NCI-H524 (cell line): Measurements from ENCODE around the gene TFAP2E.

Experiments used
- DNase-seq, 2 experiments: peaks; one replicate each; lab custom pipeline; 2025; lab: John Stamatoyannopoulos, UW

TFAP2E gene

DNA sequence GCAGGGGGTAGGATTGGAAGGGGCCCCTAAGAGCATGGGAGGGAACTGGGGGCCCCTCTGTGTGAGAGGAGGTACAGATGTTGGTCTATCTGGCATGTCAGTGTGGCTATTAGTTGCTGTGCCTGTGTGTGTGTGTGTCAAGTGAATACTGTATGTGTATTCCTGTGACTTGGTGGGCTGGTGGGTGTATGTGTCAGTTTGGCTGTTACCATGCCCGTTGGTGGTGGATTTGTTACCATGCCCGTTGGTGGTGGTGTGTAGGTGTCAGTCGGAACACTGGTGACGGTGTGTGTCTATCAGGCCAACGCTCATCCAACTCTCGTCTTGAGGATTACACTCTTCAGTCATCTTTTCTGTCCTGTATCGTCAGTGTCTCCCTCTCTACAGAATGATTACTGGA lies 22.6 kb downstream of the TFAP2E start:
- no peak for DNase-seq

DNA sequence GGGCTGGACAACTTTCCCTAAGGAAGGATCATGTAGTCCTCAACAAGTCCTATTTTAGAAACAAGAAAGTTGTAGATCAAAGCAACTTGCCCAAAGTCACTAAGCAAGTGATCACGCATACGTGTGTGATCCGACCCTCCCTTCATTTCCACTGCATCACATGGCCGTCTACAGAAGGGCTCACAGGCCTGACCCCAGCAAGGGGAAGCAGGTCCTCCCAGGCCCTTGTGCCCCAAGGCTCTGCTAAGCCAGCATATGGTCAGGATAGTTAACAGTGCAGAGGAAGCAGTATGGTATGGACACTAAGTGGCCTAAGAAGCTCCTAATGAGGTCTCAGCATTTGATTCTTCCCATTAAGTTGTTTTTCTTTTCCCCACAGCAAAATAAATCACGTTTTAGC lies 24.8 kb downstream of the TFAP2E start:
- no peak for DNase-seq

DNA sequence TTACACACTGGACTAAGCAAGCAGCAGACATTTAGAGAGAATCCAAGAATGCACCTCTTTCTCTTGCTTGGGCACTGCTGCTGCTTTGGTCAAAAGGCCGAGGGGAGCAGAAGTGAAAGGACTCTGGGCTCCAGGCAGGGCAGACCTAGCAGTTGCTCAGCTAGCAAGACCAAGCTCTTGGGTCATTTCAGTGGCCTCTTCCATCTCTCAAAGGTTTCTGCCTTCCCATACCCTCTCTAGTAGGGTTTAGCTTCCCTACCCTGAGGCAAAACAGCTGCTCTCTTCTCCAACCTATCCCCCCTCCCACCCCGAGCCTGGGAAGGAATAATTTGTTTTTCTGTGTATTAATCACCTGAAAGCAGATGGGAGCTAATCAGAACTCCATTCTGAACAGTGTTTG lies 25.8 kb downstream of the TFAP2E start:
- no peak for DNase-seq

DNA sequence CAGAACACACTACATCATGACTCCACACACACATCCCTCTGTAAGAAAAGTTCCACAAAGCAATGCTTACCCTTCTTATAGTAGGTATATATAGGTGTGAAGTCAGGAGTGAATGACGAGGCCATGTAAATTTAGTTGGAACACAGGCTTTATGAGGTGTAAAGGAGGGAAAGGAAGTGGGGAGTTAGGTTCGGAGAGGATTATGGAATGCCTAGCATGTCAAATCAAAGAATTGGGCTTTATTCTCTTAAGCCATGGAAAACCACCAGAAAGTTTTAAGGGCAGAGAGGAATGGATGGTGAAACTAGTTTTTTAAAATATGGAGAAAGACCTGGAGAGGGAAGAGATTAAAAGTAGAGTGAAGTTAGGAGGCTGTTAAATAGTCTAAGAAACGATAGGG lies 26.3 kb downstream of the TFAP2E start:
- DNase-seq = no peak

DNA sequence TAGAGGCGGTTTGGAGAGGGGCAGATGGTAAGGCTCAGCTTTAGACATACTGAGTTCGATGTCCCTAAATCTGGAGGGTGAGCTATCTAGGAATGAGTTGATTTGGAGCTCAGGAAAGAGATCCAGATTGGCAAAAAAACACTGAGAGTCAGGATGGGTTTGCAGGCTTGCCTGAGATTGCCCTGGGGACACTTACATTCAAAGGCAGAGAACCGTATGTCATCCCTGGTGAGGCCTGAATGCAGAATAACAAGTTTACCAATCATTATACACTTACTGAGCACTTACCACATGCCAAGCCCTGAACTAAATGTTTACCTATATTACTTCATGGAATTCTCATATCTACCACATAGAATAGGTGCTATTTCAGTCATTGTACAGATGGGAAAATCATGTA lies 27.5 kb downstream of the TFAP2E start:
- DNase-seq = no peak

DNA sequence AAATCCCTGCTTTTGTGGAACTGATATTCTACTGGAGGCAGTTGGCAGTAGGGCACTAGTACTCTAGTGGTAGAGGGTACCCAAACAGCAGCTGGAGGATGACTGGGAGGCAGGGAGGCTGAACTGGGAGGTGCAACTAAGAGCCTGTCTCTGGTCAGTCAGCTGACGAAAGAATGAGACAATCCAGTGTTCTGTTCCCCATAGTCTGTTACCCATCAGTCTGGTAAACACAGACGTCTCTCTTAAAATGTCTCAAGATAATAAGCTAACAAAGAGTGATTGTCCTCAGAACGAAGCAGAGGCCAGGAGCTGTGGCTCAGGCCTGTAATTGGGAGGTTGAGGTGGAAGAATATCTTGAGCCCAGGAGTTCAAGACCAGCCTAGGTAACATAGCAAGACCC lies 30.4 kb downstream of the TFAP2E start:
- no peak for DNase-seq

DNA sequence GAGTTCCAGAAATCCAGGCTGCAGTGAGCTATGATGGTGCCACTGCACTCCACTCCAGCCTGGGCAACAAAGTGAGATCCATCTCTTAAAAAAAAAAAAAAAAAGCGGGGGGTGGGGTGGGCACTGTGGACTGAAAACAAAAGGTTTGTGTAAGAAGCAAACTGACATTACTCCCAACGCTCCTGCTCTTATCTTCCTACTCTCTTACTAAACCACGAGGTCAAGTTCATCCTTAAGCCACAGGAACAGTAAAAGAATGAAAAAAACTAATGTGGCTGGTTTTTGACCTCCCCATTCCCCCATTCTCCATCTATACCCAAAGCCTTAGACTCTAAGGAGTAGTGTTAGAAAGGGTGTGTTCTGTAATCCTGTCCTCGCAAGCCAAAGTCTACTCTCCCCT lies 30.8 kb downstream of the TFAP2E start:
- no peak for DNase-seq

DNA sequence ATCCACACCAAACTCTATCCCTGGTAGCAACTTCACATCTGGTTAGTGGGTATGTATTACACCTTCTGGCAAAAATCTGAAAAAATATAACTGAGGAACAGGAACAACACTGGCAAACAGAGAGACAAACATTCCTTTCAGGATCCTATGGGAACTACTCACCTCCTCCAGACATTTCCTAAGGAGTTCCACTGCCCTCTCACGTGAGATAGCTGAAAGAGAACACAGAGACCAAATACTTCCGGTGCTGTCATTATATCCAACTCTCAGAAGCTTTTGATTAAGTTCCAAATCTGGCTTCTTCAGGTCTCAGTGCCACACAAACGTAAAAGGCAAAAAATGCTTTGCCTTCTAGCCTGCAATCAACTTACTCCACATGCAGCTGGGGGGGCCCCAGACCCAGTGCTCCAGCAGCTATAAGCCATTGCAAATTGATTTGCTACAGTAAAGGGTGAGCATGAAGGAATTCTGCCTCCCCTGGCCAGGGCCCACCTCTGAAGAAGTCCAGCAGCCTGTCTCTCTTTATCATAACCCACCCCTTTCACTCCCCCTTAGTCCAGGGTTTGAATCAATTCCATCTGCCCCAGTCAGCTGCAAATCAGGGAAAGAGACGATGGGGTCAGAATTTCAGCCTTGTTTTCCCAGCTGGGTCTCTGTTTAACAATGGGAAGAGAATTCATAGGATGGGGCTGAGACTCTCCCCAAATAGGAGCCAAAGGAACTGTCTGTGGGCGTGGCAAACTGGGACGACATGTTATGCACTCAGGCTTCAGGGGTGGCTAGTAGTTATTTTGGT lies 32.2 kb downstream of the TFAP2E start:
- no peak for DNase-seq

DNA sequence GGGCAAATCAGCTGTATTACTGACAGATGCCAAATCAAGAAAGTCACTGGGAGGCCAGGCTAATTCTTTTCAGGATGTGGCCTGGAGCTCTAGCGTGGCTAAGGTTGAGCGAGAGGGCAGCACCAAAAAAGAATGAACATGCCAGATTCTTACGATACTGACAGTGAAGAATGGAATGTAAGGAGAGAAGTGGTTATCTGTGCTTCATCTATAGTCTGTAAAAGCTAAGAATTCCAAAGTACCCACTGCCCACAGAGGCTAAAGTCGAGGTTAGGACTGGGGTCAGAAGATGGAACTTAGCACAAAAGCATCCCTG lies 32.7 kb downstream of the TFAP2E start:
- DNase-seq = no peak

DNA sequence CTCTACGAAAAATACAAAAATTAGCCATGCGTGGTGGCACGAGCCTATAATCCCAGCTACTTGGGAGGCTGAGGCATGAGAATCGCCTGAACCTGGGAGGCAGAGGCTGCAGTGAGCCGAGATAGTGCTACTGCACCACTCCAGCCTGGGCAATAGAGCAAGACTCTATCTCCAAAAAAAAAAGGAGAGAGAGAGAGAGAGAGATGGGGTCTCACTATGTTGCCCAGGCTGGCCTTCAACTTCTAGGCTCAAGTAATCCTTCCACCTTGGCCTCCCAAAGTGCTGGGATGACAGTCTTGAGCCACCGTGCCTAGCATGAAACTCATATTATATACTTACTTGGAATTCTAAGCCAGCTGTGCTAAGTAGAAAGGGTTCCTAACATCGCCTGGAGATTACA lies 38.5 kb downstream of the TFAP2E start:
- DNase-seq = no peak

DNA sequence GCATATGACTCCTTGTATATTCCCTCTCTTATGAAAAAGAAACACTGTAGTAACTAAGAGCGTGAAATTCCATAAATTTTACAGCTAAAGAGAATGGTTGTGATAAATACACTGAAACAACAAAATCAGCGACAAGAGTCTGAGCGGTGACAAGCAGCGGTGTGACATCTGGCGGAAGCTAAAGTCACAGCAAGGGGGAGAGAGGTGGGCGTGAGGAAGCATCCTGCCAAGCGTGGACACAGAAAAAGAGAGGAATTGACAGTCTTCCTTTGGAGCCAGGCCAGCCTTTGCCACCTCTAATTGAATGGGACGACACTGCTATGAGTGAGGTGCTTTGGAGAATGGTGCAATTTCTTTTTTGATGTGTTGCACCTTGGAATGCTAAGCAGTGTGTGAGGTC lies 42.3 kb downstream of the TFAP2E start:
- DNase-seq = no peak

DNA sequence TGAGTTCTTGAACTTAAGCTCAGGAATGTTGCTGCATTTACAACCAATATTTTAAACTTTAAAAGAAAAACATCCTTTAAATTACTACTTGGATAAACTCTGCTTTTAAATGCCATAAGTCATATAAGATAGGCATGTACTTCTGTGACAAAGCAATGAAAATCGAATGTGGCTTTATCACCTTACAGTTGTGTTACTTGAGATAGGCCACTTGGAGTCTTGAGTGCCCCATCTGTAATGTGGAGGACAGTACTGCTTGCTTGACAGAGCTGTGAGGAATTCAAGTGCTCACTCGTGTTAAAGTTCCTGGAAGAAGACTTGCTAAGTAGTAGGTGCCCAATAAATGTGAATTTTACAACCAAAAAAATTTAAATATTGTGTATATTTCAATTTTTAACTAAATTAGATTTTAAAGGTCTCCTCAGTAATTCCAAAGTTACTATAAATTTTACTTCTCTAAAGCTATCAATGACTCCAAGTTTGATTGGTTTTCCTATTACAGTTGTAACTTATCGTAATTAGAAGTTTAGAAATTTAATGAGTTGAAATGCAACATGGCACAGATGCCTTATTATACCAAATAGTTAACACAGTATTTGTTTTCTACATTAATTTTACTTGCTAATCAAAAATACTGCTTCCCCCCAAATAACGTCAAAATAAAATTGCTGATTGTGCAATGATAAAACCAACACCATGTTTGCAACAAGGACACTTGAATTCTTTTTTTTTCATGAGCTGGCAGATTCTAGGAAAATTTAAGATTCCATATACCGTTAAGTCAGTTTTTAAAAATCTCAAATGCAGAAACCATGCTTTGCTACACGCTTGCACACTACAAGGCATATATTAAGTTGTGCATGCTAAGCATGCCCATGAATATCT lies 46.4 kb downstream of the TFAP2E start:
- DNase-seq = peak in 1 of 2 experiments; percentile 18

DNA sequence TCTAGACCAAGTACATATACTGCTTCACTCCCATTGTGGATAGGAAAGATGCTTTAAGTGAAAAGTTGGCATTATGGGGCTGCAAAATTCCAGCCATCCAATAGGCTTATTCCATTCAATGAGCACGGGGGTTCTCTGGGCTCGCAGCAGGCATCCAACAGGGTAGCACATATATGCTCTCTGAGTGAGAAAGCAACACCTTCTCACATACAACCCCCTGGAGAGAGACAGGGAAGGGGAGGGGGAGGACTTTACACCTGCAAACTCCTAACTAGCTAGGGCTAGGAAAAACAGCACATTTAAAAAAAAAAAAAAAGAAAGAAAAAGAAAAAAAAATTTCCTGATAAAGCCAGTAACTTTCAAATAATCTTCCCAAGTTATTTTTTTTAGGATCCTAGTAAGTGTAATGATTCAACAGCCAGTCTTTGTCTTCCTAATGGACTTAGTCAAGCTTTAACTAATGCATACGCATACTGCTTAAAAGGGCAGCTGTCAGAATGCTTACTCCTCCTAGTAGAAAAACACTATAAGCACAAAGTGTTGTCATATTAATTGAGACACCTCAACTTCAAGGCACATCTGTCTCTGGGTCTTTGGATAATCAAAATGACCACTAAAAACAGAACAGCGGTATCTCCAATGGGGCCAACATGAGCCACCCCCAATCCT lies 49.5 kb downstream of the TFAP2E start:
- DNase-seq = no peak

DNA sequence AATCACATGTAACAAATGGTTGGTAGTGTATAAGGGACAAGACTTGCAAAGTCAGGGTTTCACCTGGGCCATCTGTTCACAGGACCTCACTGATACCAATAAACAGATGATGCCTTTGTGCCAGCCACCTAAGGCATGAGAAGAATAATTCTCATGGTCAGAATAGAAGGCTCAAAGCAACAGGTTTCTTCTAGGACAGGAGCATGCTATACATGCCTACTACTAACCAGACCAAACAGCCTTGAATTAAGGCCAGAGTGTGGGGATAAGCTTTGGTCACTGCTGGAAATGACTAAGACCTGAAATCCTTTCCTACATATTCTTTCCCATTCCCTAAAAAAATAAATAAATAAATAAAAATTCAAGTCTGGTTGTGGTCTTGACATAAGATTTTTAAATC lies 50.7 kb downstream of the TFAP2E start:
- DNase-seq = peak in 1 of 2 experiments; percentile 47

DNA sequence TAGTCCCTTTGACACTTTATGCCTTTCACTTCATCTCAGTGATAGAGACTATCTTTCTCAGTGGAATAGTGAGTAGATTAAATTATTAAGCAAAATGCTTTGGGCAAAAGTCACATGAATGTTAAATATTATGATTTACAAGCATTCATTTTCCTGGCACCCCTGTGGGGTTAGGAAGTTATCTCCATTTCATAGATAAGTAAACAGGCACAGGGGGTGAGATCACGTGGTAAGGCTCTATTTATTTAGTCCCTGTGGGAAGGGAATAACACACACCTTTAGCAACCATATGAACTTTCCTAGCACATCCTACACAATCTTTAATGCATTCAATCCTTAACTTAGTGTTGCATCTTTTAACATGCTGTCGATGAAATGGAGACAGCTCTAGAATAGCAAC lies 55.9 kb downstream of the TFAP2E start:
- DNase-seq = no peak

DNA sequence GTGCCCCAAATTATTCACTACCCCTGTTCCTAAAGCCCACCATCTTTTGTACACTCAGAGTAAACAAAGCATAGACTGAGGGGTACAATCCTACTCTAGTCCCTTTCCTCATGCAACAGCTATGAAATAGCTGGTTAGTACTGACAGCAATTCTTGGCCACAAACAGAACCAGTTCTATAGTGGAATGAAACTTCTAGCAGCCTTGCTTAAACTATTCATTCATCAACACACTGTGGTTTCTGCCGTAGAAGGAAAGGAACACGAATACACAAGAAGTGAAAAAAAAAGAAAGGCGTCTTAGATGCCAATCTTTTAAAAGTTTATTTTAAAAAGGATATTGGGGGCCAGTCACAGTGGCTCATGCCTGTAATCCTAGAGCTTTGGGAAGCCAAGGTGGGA lies 58.3 kb downstream of the TFAP2E start:
- DNase-seq = no peak

DNA sequence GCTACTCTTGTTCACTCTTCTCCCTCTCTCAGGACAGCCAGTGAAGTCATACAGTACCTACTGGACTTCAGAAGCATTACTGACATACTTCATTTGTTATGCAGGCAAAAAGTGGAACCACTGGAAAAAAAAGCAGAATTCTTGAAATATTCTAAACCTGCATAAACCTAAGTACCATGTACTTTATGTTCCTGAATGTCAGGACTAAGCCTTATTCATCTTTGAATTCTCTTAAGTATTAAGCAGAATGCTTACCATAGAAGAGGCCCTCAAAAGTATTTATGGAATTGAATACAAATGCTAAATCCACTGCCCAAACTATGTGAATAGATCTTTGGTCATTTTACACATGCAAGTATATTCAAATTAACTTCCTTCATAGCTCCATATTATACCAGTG lies 60.4 kb downstream of the TFAP2E start:
- DNase-seq = no peak

DNA sequence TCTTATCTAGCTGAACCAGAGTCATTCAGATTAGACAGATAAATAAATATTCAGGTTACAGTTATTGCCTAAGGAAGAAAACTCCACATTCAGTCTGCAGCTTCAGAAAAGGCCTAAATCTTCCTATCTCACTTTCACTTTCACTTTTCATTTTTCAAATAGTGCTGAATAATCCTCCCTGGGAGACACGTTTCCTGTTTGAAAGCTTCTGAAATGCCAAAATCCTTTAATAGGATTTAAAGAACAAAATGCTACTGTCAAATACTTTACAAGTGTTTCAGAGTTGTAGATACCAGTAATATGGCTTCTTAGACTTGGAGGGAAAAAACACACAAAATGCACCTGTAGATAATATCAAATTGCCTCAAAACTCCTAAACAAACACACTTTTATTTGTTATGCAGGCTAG lies 64.3 kb downstream of the TFAP2E start:
- peak in 1 of 2 experiments; percentile 6 for DNase-seq

DNA sequence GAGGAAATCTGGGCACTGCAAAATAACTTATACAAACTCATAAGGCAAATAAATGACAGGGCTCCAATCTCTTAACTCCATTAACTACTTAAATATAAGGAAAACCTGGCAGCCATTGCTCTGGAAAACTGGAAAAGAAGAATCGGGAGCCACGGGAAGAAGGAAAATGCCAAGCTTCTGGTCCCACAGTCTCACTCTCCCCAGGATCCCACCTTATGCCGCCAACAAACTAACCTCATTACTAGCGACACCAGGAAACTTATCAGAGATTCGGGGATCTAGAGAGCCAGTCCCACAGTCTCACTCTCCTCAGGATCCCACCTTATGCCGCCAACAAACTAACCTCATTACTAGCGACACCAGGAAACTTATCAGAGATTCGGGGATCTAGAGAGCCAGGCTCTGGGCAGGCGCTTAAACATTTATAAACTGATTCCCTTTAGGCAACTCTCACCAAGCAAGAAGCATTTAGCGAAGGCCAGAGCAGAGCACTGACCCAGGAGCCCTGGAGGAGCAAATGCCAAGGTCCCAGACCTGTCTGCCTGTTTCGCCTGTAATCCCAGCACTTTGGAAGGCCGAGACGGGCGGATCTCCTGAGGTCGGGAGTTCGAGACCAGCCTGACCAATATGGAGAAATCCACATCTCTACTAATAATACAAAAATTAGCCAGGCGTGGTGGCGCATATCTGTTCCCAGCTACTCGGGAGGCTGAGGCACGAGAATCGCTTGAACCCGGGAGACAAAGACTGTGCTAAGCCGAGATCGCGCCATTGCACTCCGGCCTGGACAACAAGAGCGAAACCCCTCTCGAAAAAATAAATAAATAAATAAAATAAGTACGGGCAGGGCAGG lies 67.5 kb downstream of the TFAP2E start:
- DNase-seq = no peak

DNA sequence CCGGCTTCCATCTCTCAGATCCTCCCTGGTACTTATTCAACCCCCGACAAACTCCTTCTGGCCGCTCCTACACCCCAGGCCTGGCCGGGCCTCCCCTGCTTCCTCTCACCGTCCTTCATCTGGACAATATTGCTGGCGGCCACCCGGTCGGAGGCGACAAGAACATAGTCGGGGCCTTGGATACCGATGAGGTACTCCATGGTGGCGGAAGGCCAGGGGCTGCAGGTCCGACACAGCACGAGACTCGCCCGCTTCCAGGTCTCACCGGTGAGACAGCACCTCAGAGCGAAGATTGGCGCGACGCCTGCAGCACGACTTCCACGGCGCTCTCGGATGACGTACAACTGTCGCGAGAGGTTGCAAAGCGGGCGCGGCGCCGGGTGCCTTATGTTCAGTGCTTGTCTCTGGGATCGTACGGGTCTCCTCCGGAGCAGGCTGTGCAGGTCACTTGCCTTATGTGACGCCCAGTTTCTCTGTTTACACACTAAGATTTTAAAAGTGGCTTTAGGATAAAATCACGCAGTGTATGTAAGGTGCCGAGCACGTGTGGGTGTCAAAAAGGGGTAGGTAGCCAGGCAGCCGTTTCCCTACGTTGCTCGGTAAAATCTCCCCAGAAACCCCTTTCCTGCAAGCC lies 68.2 kb downstream of the TFAP2E start, which contains the start of gene PSMB2:
PSMB2 (minus strand) TSS at position 294 of the 634 bp plus-strand sequence; CDS start at position 200, 94 bp downstream.
- peak; percentile 84 to 94 for DNase-seq

DNA sequence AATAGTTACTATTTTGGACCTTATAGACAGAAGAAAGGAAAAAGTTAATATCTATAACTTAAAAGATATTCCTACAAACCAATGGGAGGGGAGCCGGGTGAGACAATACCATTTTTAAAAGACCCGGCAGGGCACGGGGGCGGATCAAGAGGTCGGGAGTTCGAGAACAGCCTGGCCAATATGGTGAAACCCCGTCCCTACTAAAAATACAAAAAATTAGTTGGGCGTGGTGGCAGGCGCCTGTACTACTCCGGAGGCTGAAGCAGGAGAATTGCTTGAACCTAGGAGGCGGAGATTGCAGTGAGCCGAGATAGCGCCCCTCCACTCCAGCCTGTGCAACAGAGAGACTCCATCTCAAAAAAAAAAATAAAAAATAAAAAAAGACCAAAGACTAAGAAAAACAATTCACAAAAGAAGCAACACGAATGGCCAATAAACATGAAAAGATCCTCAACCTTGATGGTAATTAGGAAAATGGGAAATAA lies 69.4 kb downstream of the TFAP2E start:
- DNase-seq = no peak
